NB4 (cell line): ENCODE data around the gene IFI27L2.

Experiments
- DNase-seq: peaks from one replicate; pipeline ENCODE4 v3.0.0; 2010; ENCODE audit warnings: low read depth
- H3K4me3 ChIP-seq: one replicate; pipeline ENCODE4 v1.5.1; 2011; ENCODE audit warnings: mild to moderate bottlenecking, low read depth, low read length, moderate library complexity
- MAX ChIP-seq: IDR thresholded peaks from 2 replicates; pipeline ENCODE4 v1.6.1; 2011; ENCODE audit warnings: low read depth, low read length
- MYC ChIP-seq: IDR thresholded peaks from 2 replicates; pipeline ENCODE4 v1.6.1; 2011; ENCODE audit warnings: low read depth, low read length
- POLR2A ChIP-seq: IDR thresholded peaks from 2 replicates; pipeline ENCODE4 v1.6.1; 2011; ENCODE audit warnings: mild to moderate bottlenecking; ENCODE audit not compliant: insufficient read length; ENCODE audit errors: extremely low read depth
- TF ChIP-seq, protein P1 (sequence below): IDR thresholded peaks from one replicate; pipeline ENCODE4 v1.5.1; 2012; ENCODE audit warnings: low read depth, low read length

Gene IFI27L2

GRCh38 chr14:94098326-94098992 is 30.9 kb downstream of the IFI27L2 start:
- no peak for DNase-seq

GRCh38 chr14:94097091-94097490 is 32.3 kb downstream of the IFI27L2 start:
- no peak for TF ChIP-seq MYC
- no peak for TF ChIP-seq POLR2A
- no peak for TF ChIP-seq MAX
- TF ChIP-seq, protein P1, sequence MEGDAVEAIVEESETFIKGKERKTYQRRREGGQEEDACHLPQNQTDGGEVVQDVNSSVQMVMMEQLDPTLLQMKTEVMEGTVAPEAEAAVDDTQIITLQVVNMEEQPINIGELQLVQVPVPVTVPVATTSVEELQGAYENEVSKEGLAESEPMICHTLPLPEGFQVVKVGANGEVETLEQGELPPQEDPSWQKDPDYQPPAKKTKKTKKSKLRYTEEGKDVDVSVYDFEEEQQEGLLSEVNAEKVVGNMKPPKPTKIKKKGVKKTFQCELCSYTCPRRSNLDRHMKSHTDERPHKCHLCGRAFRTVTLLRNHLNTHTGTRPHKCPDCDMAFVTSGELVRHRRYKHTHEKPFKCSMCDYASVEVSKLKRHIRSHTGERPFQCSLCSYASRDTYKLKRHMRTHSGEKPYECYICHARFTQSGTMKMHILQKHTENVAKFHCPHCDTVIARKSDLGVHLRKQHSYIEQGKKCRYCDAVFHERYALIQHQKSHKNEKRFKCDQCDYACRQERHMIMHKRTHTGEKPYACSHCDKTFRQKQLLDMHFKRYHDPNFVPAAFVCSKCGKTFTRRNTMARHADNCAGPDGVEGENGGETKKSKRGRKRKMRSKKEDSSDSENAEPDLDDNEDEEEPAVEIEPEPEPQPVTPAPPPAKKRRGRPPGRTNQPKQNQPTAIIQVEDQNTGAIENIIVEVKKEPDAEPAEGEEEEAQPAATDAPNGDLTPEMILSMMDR: no peak
- no peak for DNase-seq
- H3K4me3 ChIP-seq: no peak overlapping the region

More at GRCh38 chr14:94098326-94098992, 30.9 kb downstream of the IFI27L2 start:
- TF ChIP-seq MAX (no peak), POLR2A (no peak), MYC (no peak)
- TF ChIP-seq, protein P1: no peak
- no peak overlapping the region for H3K4me3 ChIP-seq

- TF ChIP-seq POLR2A (no peak), MYC (no peak), MAX (no peak)
- TF ChIP-seq, protein P1: no peak
- no peak for DNase-seq
- H3K4me3 ChIP-seq: no peak overlapping the region
Observed at GRCh38 chr14:94093418-94093817, 36.0 kb downstream of the IFI27L2 start.

DNA sequence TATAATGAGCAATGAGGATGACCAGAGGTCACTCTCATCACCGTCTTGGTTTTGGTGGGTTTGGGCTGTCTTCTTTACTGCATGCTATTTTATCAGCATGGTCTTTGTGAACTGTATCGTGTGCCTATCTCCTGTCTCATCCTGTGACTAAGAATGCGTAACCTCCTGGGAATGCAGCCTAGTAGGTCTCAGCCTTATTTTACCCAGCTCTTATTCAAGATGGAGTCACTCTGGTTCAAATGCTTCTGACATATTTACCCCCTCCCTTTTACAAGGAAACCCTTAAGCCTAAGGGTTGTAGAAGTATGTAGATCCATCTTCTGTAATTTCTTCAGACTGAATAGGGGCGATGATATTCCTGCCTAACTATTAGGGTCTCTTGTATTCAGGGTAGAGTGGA is 39.9 kb downstream of the IFI27L2 start:
- DNase-seq: no peak
- no peak for TF ChIP-seq MYC
- TF ChIP-seq MAX: no peak
- TF ChIP-seq, protein P1: no peak
- no peak for TF ChIP-seq POLR2A
- H3K4me3 ChIP-seq: no peak overlapping the region

DNA sequence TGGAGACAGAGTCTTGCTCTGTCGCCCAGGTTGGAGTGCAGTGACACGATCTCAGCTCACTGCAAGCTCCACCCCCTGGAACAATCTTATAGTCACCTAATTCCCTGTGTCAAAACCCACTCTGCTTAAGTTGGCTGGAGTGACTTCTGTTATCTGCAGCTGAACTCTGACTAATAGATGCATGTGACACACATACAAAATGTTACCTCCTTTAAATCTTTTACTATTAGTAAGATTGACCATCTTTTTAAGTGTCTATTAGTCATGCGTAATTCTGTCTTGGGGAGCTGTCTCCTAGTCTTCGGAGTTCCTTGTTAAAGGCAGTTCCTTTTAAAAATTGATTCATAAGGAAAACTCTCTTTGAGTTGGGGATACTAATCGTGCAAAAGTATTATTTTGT is 40.9 kb downstream of the IFI27L2 start:
- no peak overlapping the region for H3K4me3 ChIP-seq
- DNase-seq: no peak
- TF ChIP-seq, protein P1: no peak
- TF ChIP-seq MAX: no peak
- no peak for TF ChIP-seq POLR2A
- TF ChIP-seq MYC: no peak

DNA sequence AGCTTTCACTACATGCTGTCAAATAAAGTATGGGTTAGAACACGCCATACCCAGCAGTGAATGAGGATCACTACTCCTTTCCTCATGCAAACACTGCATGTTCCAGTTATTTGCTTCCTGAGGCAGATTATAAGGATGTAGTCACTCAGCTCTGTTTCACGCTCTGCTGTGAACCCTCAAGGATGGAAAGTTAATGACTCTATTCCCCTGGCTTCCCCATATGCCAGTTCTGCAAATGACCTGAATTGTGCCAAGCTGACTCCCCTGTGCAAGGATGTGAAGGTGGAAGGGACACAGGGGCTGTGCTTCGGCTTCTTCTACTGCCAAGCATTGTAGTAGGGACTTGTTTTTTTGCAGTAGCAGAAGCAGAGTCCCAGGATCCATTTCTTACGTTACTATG is 41.5 kb downstream of the IFI27L2 start:
- H3K4me3 ChIP-seq: no peak overlapping the region
- TF ChIP-seq, protein P1: no peak
- TF ChIP-seq MAX (no peak), MYC (no peak), POLR2A (no peak)
- DNase-seq: no peak
